CD4-positive, alpha-beta T cell treated with Interferon gamma for 1 hour (primary cell): ENCODE measurements around the gene SLC44A4.

Experiments
- DNase-seq: peaks from one replicate; pipeline ENCODE4 v3.0.0-alpha.2; 2020

SLC44A4 gene

DNA sequence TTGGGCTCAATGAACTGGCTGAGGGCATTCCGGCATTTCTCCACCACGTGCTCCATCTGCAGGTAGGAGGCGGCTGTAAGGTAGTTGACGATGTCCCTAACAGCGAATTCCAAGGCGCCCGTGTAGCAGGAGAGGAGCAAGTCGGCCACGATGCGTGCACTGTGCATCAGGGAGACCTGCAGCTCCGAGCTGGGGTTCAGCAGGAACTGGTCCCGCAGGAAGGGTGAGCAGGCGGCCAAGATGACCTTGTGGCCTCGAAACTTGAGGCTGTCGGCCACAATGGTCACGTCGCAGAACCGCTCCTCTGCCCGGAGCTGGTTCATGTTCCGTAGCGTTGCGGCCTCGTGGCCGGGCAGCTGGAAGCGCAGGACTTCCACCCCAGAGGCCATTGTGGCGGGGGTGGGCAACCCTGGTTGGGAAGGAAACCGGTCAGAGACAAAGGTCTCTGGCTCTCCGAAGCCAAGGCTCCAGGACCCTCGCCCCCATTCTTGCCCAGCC, 22.2 kb upstream of the SLC44A4 start:
- no peak for DNase-seq

DNA sequence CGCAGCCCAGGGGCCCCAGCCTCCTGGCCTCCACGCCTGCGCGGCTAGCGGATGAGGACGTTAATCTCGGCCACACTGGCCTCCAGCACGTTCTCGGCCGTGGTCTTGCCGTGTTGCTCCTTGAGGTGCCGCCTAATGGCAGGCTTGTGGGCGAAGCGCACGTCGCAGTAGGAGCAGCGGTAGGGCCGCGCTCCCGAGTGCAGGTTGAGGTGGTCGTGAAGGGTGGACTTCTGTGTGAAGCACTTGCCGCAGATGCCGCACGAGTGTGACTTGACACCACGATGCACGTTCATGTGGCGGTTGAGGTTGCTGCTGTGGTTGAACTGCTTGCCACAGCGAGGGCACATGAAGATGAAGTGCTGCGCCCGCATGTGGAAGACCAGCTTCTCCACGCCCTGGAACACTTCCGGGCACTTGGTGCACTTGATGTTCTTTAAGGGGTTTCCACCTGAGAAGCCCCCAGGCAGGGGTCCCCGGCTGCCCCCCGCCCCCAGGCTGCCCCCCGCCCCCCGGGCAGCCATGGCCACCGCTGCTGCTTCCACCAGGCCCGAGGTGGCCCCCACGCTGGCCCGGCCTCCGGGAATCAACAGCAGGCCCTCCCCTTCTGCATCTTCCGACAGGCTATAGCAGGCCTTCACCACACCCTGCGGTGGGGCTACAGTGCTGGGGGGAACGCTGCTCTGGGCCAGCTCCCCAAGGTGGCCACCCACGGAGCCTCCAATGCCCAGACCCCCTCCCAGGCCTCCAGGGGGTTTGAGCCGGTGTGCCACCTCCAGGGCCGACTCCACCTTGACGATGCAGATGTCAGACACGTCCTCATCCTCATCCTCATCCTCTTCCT, 21.3 kb upstream of the SLC44A4 start:
- DNase-seq, result no peak

- DNase-seq, result no peak
These were observed 20.4 kb upstream of the SLC44A4 start for GRCh38 chr6:31899215-31899614.

GRCh38 chr6:31898383-31899011, 19.7 kb upstream of the SLC44A4 start:
- peak; percentile 37 for DNase-seq

DNA sequence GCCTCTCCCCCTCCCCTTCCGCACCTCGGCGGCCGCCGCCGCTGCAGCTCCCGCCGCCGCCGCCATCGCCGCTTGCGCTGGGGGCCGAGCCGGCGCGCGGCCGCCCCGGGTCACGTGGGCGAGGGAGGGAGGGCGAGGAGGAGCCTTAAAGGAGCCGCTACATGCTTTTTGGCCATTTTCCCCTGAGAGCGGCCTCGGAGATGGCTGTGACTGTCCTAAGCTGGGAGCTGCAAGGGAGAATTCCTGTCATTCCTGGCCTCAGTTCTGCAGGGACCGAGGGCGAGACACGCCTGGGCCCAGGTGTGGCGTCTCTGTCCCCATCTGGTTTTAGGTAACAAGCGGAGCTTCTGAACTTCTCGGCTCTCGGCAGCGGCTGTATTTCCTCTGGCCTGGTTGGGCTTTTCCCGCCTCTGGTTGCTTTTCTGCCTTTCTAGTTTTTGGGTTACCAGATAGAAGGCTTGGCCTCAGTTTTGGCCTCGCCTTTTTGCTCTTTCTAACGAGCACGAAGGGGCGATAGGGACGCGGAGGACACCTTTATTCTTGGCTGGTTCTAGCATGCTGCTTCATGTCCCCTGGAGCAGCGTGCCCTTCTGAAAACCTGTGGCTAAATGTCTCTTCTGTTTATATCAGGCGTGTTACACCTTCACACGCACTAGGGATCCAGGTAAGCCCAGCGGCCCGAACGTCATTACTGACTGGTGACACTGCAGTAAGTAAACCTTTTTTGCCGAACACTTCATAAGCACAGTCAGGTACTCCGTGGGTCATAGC, 19.0 kb upstream of the SLC44A4 start, which contains the start of gene EHMT2:
Gene EHMT2 (minus strand): TSS at position 87 of the 771 bp plus-strand sequence. CDS start 21 bp downstream, at position 66.
- DNase-seq, result peak; percentile 82

GRCh38 chr6:31896856-31897611, 18.2 kb upstream of the SLC44A4 start:
- no peak for DNase-seq

GRCh38 chr6:31896493-31896855, 17.7 kb upstream of the SLC44A4 start:
- DNase-seq, result no peak

GRCh38 chr6:31892821-31893220, 14.0 kb upstream of the SLC44A4 start:
- no peak for DNase-seq

DNA sequence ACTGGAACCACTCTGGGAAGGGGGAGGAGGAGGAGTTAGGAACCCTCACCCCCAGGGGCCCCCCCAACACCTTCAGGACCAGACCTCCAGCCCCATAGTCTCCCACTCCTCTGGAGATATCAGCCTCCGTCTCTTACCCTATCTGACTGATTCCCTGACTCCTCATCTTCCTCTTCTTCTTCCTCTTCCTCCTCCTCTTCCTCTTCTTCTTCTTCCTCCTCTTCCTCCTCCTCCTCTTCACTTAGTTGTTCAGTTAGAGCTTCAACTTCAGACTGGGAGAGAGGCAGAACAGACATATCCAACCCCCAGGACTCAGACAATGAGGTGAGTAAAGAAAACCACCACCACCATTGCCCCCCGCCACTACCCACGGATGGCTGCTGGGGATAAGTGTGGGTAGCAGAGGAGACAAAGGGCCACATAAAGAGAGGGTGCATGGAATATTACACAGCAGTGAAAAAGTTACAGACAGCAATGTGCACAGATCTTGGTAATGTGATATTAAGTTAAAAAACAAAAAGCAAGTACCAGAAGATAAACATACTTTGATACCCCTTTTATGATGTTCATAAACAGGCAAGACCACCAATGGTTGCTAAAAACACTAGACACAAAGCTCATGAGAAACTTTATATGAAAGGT, 10.7 kb upstream of the SLC44A4 start:
- DNase-seq, result no peak

GRCh38 chr6:31888276-31889258, 9.8 kb upstream of the SLC44A4 start:
- peak; percentile 35 for DNase-seq

- no peak for DNase-seq
These were observed 8.6 kb upstream of the SLC44A4 start for GRCh38 chr6:31887173-31888007.

DNA sequence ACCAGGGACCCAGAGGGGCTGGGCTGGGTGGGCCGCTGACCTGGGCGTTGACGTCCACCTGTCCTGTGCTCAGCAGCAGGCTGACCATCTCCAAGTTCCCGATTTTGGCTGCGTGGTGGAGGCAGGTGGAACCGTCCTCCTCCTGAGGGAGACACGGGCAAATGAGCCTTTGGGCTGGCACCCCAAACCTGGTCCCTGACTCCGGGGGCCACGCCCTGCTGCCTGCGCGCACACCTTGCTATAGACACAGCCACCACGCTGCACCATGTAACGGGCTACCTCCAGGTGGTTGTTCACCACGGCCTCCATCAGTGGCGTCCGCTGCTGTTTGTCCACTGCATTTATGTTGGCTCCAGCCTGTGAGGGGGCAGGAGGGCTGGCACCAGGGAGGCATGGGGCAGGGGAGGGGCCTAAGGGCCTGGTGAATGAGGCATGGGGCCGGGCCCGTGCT, 7.8 kb upstream of the SLC44A4 start:
- no peak for DNase-seq

DNA sequence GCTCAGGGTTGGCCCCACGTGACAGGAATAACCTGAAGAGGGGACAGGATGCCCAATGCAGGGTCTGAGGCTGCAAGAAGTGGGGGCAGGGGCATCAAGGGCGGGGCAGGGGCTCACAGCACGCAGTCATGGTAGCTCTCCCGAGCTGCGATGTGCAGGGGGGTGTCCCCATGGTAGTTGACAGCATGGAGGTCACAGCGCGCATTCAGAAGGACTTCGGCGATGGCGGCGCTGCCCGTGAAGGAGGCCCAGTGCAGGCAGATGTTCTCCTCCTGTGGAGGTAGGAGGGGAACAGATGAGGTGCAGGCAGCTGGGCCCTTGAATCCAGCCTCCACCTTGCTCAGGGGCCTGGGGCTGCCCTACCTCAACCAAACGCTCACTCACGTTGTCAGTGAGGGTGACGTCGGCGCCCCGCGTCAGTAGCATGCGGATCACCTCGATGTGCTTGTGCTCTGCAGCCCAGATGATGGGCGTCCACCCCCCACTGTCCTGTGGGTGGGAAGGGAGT, 5.8 kb upstream of the SLC44A4 start:
- DNase-seq, result no peak

DNA sequence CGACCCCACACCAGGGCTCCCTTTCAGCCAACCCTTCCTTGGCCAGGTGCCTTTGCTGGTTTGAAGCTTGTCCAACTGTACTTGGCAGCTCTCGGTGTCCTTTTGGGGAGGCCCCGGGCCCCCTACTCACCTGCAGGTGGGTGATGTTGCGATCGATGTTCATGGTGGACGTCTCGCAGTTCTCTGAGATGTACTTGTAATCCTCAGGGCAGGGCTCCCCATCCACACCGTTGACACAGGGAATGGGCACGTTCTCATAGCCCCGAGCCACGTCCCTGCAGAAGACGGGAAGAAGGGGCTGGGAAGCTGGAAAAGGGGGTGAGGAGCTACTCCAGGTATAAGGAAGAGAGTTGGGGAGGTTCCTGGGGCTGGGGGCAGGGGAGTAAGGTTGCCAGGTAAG, 4.9 kb upstream of the SLC44A4 start:
- no peak for DNase-seq

DNA sequence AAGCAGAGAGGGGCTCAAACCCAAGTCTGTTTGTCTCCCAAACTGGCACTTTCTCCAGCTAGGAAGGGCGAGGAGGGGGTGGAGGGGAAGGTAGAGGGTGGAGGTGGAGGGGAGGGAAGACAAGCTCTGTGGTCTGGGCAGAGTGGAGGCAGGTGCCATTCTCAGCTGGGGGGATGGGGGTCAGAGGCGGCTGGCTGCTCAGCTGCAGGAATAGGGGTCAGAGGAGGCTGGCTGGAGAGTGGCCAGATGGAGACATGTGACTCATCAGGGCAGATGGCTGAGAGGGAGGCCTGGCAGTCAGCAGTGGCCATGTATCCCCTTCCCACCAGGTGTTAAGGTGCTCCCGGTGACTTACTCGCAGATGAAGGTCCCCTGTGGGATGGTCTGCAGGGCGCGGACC, 3.5 kb upstream of the SLC44A4 start:
- no peak for DNase-seq

- DNase-seq, result no peak
These were observed 2.5 kb upstream of the SLC44A4 start for GRCh38 chr6:31881136-31881859.

DNA sequence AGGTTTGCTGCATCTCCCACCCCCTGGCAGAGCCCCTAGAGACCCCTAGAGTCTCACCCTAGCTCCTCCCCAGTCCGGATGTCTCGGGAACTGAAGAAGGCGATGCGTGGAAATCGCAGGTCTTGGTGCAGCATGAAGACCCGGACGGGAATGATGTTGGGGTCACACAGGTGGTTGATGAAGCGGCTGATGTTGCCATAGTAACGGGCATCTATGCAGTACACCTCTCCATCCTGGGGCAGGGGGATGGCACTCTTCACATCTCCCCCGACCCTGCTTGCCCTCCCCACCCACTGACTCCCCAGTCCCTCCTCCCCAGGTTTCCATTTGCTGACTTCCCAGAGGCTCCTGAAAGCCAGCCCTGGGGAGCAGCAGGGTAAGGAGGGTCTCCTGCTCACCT, 1.8 kb upstream of the SLC44A4 start:
- DNase-seq, result no peak

- no peak for DNase-seq
These were observed 1.1 kb upstream of the SLC44A4 start for GRCh38 chr6:31879901-31880300.

DNA sequence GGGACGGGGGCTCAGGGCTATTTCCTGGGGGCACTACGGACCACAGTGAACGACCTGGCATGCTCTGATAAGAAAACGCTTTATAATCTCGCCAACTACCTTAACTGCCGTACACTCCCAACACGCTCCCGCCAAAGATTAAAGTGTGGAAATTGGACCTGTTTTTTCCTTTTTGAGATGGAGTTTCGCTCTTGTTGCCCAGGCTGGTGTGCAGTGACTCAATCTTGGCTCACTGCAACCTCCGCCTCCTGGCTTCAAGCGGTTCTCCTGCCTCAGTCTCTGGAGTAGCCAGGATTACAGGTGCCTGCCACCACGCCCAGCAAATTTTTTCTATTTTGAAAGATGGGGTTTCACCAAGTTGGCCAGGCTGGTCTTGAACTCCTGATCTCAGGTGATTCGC, 346 bp upstream of the SLC44A4 start:
- DNase-seq, result no peak
